Parathyroid adenoma (tissue), 2 donors: ENCODE results near the gene WNT9A.
A peak's percentile ranks its signal among the peaks of the same experiment; 100 is the strongest.

Experiments used
- H2AFZ ChIP-seq: fragments of 300-600 bp; sonication (generic); one replicate; pipeline ENCODE4 v1.7.0; 2017; ENCODE audit warnings: antibody characterized with exemption, mild to moderate bottlenecking
- H3K27ac ChIP-seq: fragments of 300-600 bp; sonication (generic); one replicate; pipeline ENCODE4 v1.7.0; 2017
- H3K27me3 ChIP-seq: fragments of 300-600 bp; sonication (generic); one replicate; pipeline ENCODE4 v1.7.0; 2017; ENCODE audit warnings: low read length; ENCODE audit not compliant: control insufficient read depth, insufficient read depth
- H3K36me3 ChIP-seq: fragments of 300-600 bp; sonication (generic); one replicate; pipeline ENCODE4 v1.7.0; 2017; ENCODE audit warnings: low read length; ENCODE audit not compliant: control insufficient read depth, insufficient read depth
- H3K4me1 ChIP-seq: fragments of 300-600 bp; sonication (generic); one replicate; pipeline ENCODE4 v1.7.0; 2017; ENCODE audit warnings: control low read depth
- H3K4me2 ChIP-seq: fragments of 300-600 bp; sonication (generic); one replicate; pipeline ENCODE4 v1.7.0; 2017; ENCODE audit warnings: low read length
- H3K4me3 ChIP-seq: fragments of 300-600 bp; sonication (generic); one replicate; pipeline ENCODE4 v1.7.0; 2017; ENCODE audit warnings: low read depth, low read length
- H3K79me2 ChIP-seq: fragments of 300-600 bp; sonication (generic); one replicate; pipeline ENCODE4 v1.7.0; 2017; ENCODE audit warnings: control low read depth
- H3K9ac ChIP-seq: fragments of 300-600 bp; sonication (generic); one replicate; pipeline ENCODE4 v1.7.0; 2017; ENCODE audit warnings: mild to moderate bottlenecking
- H3K9me3 ChIP-seq: fragments of 300-600 bp; sonication (generic); one replicate; pipeline ENCODE4 v1.7.0; 2017; ENCODE audit warnings: low read length; ENCODE audit not compliant: control insufficient read depth
- CTCF ChIP-seq: fragments of 300-600 bp; sonication (generic); IDR thresholded peaks from one replicate; pipeline ENCODE4 v1.7.0; 2017; ENCODE audit warnings: antibody characterized with exemption, mild to moderate bottlenecking
- donor health status: primary hyperparathyroidism.

Gene WNT9A

GRCh38 chr1:227950735-227951346, 3.1 kb upstream of the WNT9A start:
- no peaks in the 10 kb centered on the region for H3K27me3 ChIP-seq
- H3K4me2 ChIP-seq: no peak overlapping the region
- H3K9ac ChIP-seq: no peak overlapping the region
- no peak overlapping the region for H2AFZ ChIP-seq
- H3K27ac ChIP-seq: no peak overlapping the region
- TF ChIP-seq CTCF: no peak
- H3K4me3 ChIP-seq: no peak overlapping the region
- no peaks in the 10 kb centered on the region for H3K79me2 ChIP-seq
- no peaks in the 10 kb centered on the region for H3K9me3 ChIP-seq
- no peaks in the 10 kb centered on the region for H3K36me3 ChIP-seq
- H3K4me1 ChIP-seq: peaks cover 2% of the 10 kb centered on the region

GRCh38 chr1:227949954-227950734, 2.4 kb upstream of the WNT9A start:
- no peak overlapping the region for H3K9ac ChIP-seq

GRCh38 chr1:227949341-227949921, 1.7 kb upstream of the WNT9A start:
- no peak overlapping the region for H3K4me3 ChIP-seq
- no peaks in the 10 kb centered on the region for H3K36me3 ChIP-seq
- peaks cover 4% of the 10 kb centered on the region for H3K79me2 ChIP-seq
- TF ChIP-seq CTCF: no peak
- peaks cover 7% of the 10 kb centered on the region for H3K4me1 ChIP-seq
- H3K27me3 ChIP-seq: no peaks in the 10 kb centered on the region
- H2AFZ ChIP-seq: no peak overlapping the region
- no peak overlapping the region for H3K4me2 ChIP-seq
- no peak overlapping the region for H3K27ac ChIP-seq
- H3K9me3 ChIP-seq: no peaks in the 10 kb centered on the region
- H3K9ac ChIP-seq: no peak overlapping the region

More at GRCh38 chr1:227949954-227950734, 2.4 kb upstream of the WNT9A start:
- Histone ChIP-seq H3K79me2 (no peaks in the 10 kb centered on the region), H3K36me3 (no peaks in the 10 kb centered on the region), H2AFZ (no peak overlapping the region), H3K4me2 (no peak overlapping the region), H3K4me1 (peaks cover 7% of the 10 kb centered on the region), H3K27ac (no peak overlapping the region), H3K9me3 (no peaks in the 10 kb centered on the region), H3K27me3 (no peaks in the 10 kb centered on the region), H3K4me3 (no peak overlapping the region)
- TF ChIP-seq CTCF: no peak

GRCh38 chr1:227948493-227949260, 945 bp upstream of the WNT9A start:
- Histone ChIP-seq H3K36me3 (no peaks in the 10 kb centered on the region), H3K9ac (no peak overlapping the region), H3K9me3 (no peaks in the 10 kb centered on the region), H2AFZ (peak overlapping the region; percentile 68), H3K4me3 (peak overlapping the region; percentile 42), H3K79me2 (peaks cover 10% of the 10 kb centered on the region), H3K27me3 (no peaks in the 10 kb centered on the region), H3K27ac (no peak overlapping the region), H3K4me1 (peaks cover 7% of the 10 kb centered on the region), H3K4me2 (peak overlapping the region; percentile 69)
- no peak for TF ChIP-seq CTCF
